ENCODE results near the gene GLE1. TPM values are rescaled to one million over a fixed set of nuclear protein-coding genes. Genes with fewer than 3 reads are reported as not detected.

GLE1 gene
- total and polyA plus RNA-seq, 2 donors (not counting 3 experiments of a cell fraction or from before 2014, with no cell fraction given) = 13.0 to 22.6 TPM

- dilution Hi-C loops (cut with MboI; ENCODE audit: extremely low pct_ligation_motif_present, low sequenced_read_pairs) = no loop called here
- ChIA-PET POLR2A (no interaction called here), CTCF (interaction anchor here (2.4 kb wide), 1 partner anchor 19 kb away, joined by 10 read pairs; no protein-coding TSS in a partner anchor)
- Histone ChIP-seq H3K27me3 (ENCODE audit: control insufficient read depth in 2 of 2, insufficient read depth in 2 of 2, low read length in 2 of 2) (no peaks in the 10 kb centered on the region), H3K9me1 (replicated peaks; ENCODE audit: control insufficient read depth, extremely low read depth, insufficient read depth, low read length) (no peaks in the 10 kb centered on the region), H3K27ac (ENCODE audit: insufficient read depth, low read depth, low read length) (no peak overlapping the region), H3K9ac (replicated peaks; ENCODE audit: extremely low read depth, insufficient read depth, low read length) (no peak overlapping the region), H3K36me3 (ENCODE audit: control insufficient read depth in 2 of 2, extremely low read depth in 1 of 2, insufficient read depth in 2 of 2, low read length in 2 of 2) (peaks cover 4 to 13% of the 10 kb centered on the region in 2 experiments), H2AFZ (ENCODE audit: low read depth, low read length) (no peak overlapping the region), H3K4me2 (ENCODE audit: insufficient read depth, low read length) (peak overlapping the region; percentile 40), H3K9me3 (replicated peaks; ENCODE audit: control insufficient read depth, insufficient read depth, low read length) (no peaks in the 10 kb centered on the region), H4K20me1 (replicated peaks; ENCODE audit: control insufficient read depth, extremely low read depth, insufficient read depth, low read length) (no peaks in the 10 kb centered on the region), H3K79me2 (ENCODE audit: control insufficient read depth, insufficient read depth, low read length) (peaks cover 9% of the 10 kb centered on the region), H3K4me1 (ENCODE audit: control insufficient read depth, extremely low read depth, insufficient read depth, low read length) (peaks cover 7% of the 10 kb centered on the region), H3K4me3 (replicated peaks in 1 of 3; ENCODE audit: insufficient read depth in 1 of 3, low read depth in 1 of 3, low read length in 3 of 3) (peak overlapping the region in 2 of 3 experiments; percentile 50 to 66)
- TF ChIP-seq MAX (IDR thresholded peaks at IDR 0.05; ENCODE audit: insufficient read depth, insufficient read length) (no peak), JUN (IDR thresholded peaks at IDR 0.05; ENCODE audit: borderline replicate concordance, insufficient read depth, insufficient read length, low read depth) (no peak), EZH2 (IDR thresholded peaks at IDR 0.05; ENCODE audit: borderline replicate concordance, low read depth, low read length, severe bottlenecking) (no peak), GATA2 (IDR thresholded peaks at IDR 0.05; ENCODE audit: insufficient read depth, insufficient read length, low read depth, low read length) (no peak), POLR2A (IDR thresholded peaks at IDR 0.05; ENCODE audit: low read depth, low read length) (no peak), CTCF (IDR thresholded peaks at IDR 0.05; ENCODE audit: extremely low read depth in 1 of 2, insufficient read depth in 1 of 2, low read depth in 1 of 2, low read length in 2 of 2) (no peak), MYC (IDR thresholded peaks at IDR 0.05; ENCODE audit: low read depth, low read length) (no peak), POLR2AphosphoS5 (IDR thresholded peaks at IDR 0.05; ENCODE audit: insufficient read depth, low read depth, low read length) (no peak), FOS (IDR thresholded peaks at IDR 0.05; ENCODE audit: borderline replicate concordance, insufficient read depth, low read length) (no peak)
- TSS peak; percentile 32 for BruUV-seq (replicated peaks)
- no peak for DNase-seq (ENCODE audit: low read depth, low spot score)
- intact Hi-C loops (cut with micrococcal nuclease) = loop anchor here (2.0 kb wide), 1 partner anchor 38 kb away; no protein-coding TSS in a partner anchor
- FAIRE-seq = no peak
Measured at GRCh38 chr9:128457207-128457606, 47.3 kb upstream of the GLE1 start.

All from endothelial cell of umbilical vein (primary cell).